ENCODE data around the gene HDAC9. TPM values are rescaled to one million over a fixed set of nuclear protein-coding genes. Genes with fewer than 3 reads are reported as not detected.

Gene HDAC9
- total RNA-seq, 4 donors from 2014 or later: 1.2 to 8.0 (median 1.6) TPM

- Histone ChIP-seq H3K4me1 (no peaks in the 10 kb centered on the region), H3K9me3 (no peaks in the 10 kb centered on the region), H3K27ac (no peak overlapping the region), H3K27me3 (no peaks in the 10 kb centered on the region), H3K36me3 (no peaks in the 10 kb centered on the region), H3K4me3 (no peak overlapping the region)
- intact Hi-C loops (cut with DNase I): no loop called here
- 65 to 71% methylated on average over 5 of the region's 5 CpGs for WGBS, 2 donors
- no peak for TF ChIP-seq POLR2A (IDR thresholded peaks at IDR 0.05)
- TF ChIP-seq, protein P1, sequence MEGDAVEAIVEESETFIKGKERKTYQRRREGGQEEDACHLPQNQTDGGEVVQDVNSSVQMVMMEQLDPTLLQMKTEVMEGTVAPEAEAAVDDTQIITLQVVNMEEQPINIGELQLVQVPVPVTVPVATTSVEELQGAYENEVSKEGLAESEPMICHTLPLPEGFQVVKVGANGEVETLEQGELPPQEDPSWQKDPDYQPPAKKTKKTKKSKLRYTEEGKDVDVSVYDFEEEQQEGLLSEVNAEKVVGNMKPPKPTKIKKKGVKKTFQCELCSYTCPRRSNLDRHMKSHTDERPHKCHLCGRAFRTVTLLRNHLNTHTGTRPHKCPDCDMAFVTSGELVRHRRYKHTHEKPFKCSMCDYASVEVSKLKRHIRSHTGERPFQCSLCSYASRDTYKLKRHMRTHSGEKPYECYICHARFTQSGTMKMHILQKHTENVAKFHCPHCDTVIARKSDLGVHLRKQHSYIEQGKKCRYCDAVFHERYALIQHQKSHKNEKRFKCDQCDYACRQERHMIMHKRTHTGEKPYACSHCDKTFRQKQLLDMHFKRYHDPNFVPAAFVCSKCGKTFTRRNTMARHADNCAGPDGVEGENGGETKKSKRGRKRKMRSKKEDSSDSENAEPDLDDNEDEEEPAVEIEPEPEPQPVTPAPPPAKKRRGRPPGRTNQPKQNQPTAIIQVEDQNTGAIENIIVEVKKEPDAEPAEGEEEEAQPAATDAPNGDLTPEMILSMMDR (IDR thresholded peaks at IDR 0.05): no peak
- no peak for DNase-seq
Observed at GRCh38 chr7:19009241-19009935, 513.8 kb downstream of the HDAC9 start.

- no peaks in the 10 kb centered on the region for H3K9me3 ChIP-seq
- no peak for DNase-seq
- no peak overlapping the region for H3K4me3 ChIP-seq
- no peaks in the 10 kb centered on the region for H3K4me1 ChIP-seq
- H3K27ac ChIP-seq: no peak overlapping the region
- H3K36me3 ChIP-seq: no peaks in the 10 kb centered on the region
- TF ChIP-seq, protein P1 (IDR thresholded peaks at IDR 0.05): no peak
- TF ChIP-seq POLR2A (IDR thresholded peaks at IDR 0.05): no peak
- intact Hi-C loops (cut with DNase I): no loop called here
- no peaks in the 10 kb centered on the region for H3K27me3 ChIP-seq
Observed at GRCh38 chr7:19009936-19010280, 514.4 kb downstream of the HDAC9 start.

- 82 to 91% methylated on average over 7 of the region's 7 CpGs for WGBS, 2 donors
- Histone ChIP-seq H3K27me3 (no peaks in the 10 kb centered on the region), H3K4me3 (no peak overlapping the region), H3K4me1 (no peaks in the 10 kb centered on the region), H3K36me3 (no peaks in the 10 kb centered on the region), H3K27ac (no peak overlapping the region), H3K9me3 (peaks cover 0 to 1% (median 0%) of the 10 kb centered on the region in 3 donors)
- intact Hi-C loops (cut with DNase I): no loop called here
- DNase-seq: no peak
- TF ChIP-seq, protein P1 (IDR thresholded peaks at IDR 0.05): no peak
- TF ChIP-seq POLR2A (IDR thresholded peaks at IDR 0.05): no peak
Observed at GRCh38 chr7:19011212-19011611, 515.7 kb downstream of the HDAC9 start.

DNA sequence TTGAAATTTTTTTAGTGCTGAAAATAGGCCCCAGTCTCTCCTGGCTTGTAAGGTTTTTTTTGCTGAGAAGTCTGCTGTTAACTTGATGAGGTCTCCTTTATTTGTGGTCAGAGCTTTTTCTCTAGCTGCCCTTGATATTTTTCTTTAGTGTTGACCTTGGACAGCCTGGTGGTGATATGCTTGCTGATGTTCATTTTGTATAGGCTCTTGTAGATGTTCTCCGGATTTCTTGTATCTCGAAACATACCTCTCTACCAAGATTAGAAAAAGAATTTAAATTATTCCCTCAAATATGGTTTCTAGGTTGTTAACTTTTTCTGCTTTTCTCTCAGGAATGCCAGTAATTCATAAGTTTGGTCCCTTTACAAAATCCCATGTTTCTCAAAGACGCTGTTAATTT is 519.5 kb downstream of the HDAC9 start:
- DNase-seq: no peak
- H3K9me3 ChIP-seq: peaks cover 0 to 9% (median 0%) of the 10 kb centered on the region in 3 donors
- H3K27ac ChIP-seq: no peak overlapping the region
- H3K4me3 ChIP-seq: no peak overlapping the region
- H3K27me3 ChIP-seq: no peaks in the 10 kb centered on the region
- 92 to 96% methylated on average over 3 of the region's 3 CpGs for WGBS, 2 donors
- intact Hi-C loops (cut with DNase I): no loop called here
- TF ChIP-seq, protein P1 (IDR thresholded peaks at IDR 0.05): no peak
- TF ChIP-seq POLR2A (IDR thresholded peaks at IDR 0.05): no peak
- H3K36me3 ChIP-seq: no peaks in the 10 kb centered on the region
- no peaks in the 10 kb centered on the region for H3K4me1 ChIP-seq

DNA sequence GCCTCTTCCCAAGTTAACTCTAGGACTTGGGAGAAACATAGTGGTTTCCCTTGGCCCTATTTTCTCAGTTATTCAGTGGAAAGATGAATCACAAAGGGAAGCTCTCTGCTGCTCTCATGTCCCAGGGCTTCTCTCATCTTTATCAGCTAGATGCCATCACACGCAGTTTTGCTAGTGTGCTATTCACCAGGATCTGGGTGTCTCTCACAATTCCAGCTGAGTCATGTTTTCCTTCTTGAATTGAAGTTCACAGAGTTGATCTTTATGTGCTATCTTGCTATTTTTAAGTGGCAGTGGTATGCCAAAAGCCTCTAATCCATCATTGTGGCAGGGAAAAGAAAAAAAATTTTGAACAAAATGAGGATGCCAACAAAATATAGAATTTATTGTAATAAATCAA is 520.6 kb downstream of the HDAC9 start:
- peaks cover 0 to 9% (median 0%) of the 10 kb centered on the region in 3 donors for H3K9me3 ChIP-seq
- H3K4me1 ChIP-seq: no peaks in the 10 kb centered on the region
- intact Hi-C loops (cut with DNase I): no loop called here
- no peak for DNase-seq
- WGBS, 2 donors: 69 to 82% methylated on average over 1 of the region's 1 CpG
- no peaks in the 10 kb centered on the region for H3K36me3 ChIP-seq
- no peaks in the 10 kb centered on the region for H3K27me3 ChIP-seq
- no peak overlapping the region for H3K4me3 ChIP-seq
- H3K27ac ChIP-seq: no peak overlapping the region
- TF ChIP-seq, protein P1 (IDR thresholded peaks at IDR 0.05): no peak
- no peak for TF ChIP-seq POLR2A (IDR thresholded peaks at IDR 0.05)
